22Rv1 (cell line): ENCODE measurements around the gene RNF223.

Source experiments
- ZFX ChIP-seq: fragments of 450-650 bp; IDR thresholded peaks from 2 replicates; pipeline ENCODE4 v1.6.1; 2017; ENCODE audit warnings: antibody characterized with exemption, borderline replicate concordance
- TF ChIP-seq, protein P1 (sequence below): fragments of 450-650 bp; IDR thresholded peaks from 2 replicates; pipeline ENCODE4 v1.5.1; 2017; ENCODE audit warnings: mild to moderate bottlenecking

- TF ChIP-seq, protein P1, sequence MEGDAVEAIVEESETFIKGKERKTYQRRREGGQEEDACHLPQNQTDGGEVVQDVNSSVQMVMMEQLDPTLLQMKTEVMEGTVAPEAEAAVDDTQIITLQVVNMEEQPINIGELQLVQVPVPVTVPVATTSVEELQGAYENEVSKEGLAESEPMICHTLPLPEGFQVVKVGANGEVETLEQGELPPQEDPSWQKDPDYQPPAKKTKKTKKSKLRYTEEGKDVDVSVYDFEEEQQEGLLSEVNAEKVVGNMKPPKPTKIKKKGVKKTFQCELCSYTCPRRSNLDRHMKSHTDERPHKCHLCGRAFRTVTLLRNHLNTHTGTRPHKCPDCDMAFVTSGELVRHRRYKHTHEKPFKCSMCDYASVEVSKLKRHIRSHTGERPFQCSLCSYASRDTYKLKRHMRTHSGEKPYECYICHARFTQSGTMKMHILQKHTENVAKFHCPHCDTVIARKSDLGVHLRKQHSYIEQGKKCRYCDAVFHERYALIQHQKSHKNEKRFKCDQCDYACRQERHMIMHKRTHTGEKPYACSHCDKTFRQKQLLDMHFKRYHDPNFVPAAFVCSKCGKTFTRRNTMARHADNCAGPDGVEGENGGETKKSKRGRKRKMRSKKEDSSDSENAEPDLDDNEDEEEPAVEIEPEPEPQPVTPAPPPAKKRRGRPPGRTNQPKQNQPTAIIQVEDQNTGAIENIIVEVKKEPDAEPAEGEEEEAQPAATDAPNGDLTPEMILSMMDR: no peak
- TF ChIP-seq ZFX: no peak
These were observed 37.6 kb upstream of the RNF223 start for GRCh38 chr1:1111516-1112236.
